Upper lobe of left lung (tissue), 6 donors: ENCODE results near the gene MUC5AC. TPM values are rescaled to one million over a fixed set of nuclear protein-coding genes. Genes with fewer than 3 reads are reported as not detected.
"Not testable (repeated sequence)": the region's sequence is repeated elsewhere in the genome, so short reads cannot be mapped to it uniquely, and the experiment has no call there.

Experiments
- ATAC-seq, 2 donors: fragments of 200-7000 bp; cut with Tn5 transposase; one replicate each; pipeline ENCODE4 v1.9.1; 2022; ENCODE audit warnings: mild to moderate bottlenecking in 2 of 2, moderate library complexity in 2 of 2; ENCODE audit not compliant: low FRiP score in 2 of 2
- DNase-seq, 2 donors: peaks; one replicate each; pipeline ENCODE4 v3.0.0-alpha.2; 2019 to 2020
- H3K27ac ChIP-seq, 4 donors: fragments of 200-600 bp; sonication (generic); one replicate each; pipeline ENCODE4 v1.5.1; 2016 to 2019
- H3K27me3 ChIP-seq, 4 donors: fragments of 200-600 bp; sonication (generic); one replicate each; pipeline ENCODE4 v1.5.1; 2017 to 2019
- H3K36me3 ChIP-seq, 4 donors: fragments of 200-600 bp; sonication (generic); one replicate each; pipeline ENCODE4 v1.5.1; 2016 to 2019
- H3K4me1 ChIP-seq, 4 donors: fragments of 200-600 bp; sonication (generic); one replicate each; pipeline ENCODE4 v1.5.1; 2018 to 2019
- H3K4me3 ChIP-seq, 4 donors: fragments of 200-600 bp; sonication (generic); one replicate each; pipeline ENCODE4 v1.5.1; 2017 to 2019; ENCODE audit warnings: mild to moderate bottlenecking in 2 of 4, moderate library complexity in 1 of 4
- H3K9me3 ChIP-seq, 4 donors: fragments of 200-600 bp; sonication (generic); one replicate each; pipeline ENCODE4 v1.5.1; 2018 to 2019
- CTCF ChIP-seq, 6 experiments: fragments of 450-650 bp in 4 of 6; fragments of 200-600 bp in 2 of 6; sonication (generic) in 2 of 6; IDR thresholded peaks; one replicate each; pipeline ENCODE4 v1.5.1; 2016 to 2019; ENCODE audit warnings: antibody characterized with exemption in 6 of 6
- EP300 ChIP-seq, 4 donors: sonication (generic); formaldehyde crosslinking; IDR thresholded peaks; one replicate each; pipeline ENCODE4 v1.5.1; 2017; ENCODE audit warnings: antibody characterized with exemption in 4 of 4, control low read depth in 2 of 4
- POLR2A ChIP-seq, 4 donors: fragments of 450-650 bp; IDR thresholded peaks; one replicate each; pipeline ENCODE4 v1.5.1; 2016 to 2017; ENCODE audit warnings: antibody characterized with exemption in 4 of 4, mild to moderate bottlenecking in 2 of 4
- POLR2AphosphoS5 ChIP-seq, 2 donors: sonication (generic); formaldehyde crosslinking; IDR thresholded peaks; one replicate each; pipeline ENCODE4 v1.5.1; 2017; ENCODE audit warnings: antibody characterized with exemption in 2 of 2
- WGBS, 2 donors: methylation state at CpG; one replicate each; pipeline ENCODE4 v1.1.5; 2017 to 2018; 5-methylcytosine and 5-hydroxymethylcytosine counted together
- total RNA-seq, 6 donors: library from RNA; depleted of rRNA in 4 of 6; stranded (reverse); fragments of >200 nt in 4 of 6; gene quantifications; one replicate each; pipeline versions ENCODE4 v1.1.0 to v1.2.1, GENCODE V29; 2016 to 2021
- donor health status: DM: no; HTN: no; CAD: no; lungs with moderate emphysema.
- donor health status: DM: no; HTN: yes; CAD: no; lungs with severe emphysema.

The MUC5AC gene
- total RNA-seq, 6 donors from 2014 or later, result under 0.01 to 7.3 (median 0.78) TPM; not detected in 1

DNA sequence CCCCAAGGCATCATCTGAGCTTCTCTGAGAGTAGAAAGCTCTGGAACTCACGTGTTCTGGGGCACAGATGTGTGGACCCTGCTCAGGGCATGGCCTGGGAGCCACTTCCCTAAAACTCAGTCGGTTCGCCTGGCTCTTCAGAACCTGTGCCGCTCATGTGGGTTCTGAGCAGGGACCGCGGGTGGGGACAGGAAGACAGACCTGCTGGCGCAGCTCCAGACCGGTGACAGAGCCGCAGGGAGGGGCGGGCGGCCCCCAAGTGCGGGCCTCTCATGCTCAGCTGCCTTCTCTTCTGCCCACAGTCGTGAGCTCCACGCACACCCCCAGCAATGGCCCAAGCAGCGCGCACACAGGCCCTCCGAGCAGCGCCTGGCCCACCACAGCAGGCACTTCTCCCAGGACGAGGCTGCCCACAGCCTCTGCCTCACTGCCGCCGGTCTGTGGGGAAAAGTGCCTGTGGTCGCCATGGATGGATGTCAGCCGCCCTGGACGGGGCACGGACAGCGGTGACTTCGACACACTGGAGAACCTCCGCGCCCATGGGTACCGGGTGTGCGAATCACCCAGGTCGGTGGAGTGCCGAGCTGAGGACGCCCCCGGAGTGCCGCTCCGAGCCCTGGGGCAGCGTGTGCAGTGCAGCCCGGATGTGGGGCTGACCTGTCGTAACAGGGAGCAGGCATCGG, 24.2 kb downstream of the MUC5AC start:
- WGBS, 2 donors, result 77 to 94% methylated on average over 27 to 41 of the region's 41 CpGs
- ATAC-seq (peak in 1 of 2 donors; percentile 21), DNase-seq (peak in 1 of 2 donors; percentile 80)
- H3K36me3 ChIP-seq, result no peaks in the 10 kb centered on the region
- H3K9me3 ChIP-seq, result no peaks in the 10 kb centered on the region
- no peaks in the 10 kb centered on the region for H3K4me1 ChIP-seq
- TF ChIP-seq CTCF (IDR thresholded peaks at IDR 0.05) (no peak), POLR2A (IDR thresholded peaks at IDR 0.05) (no peak), EP300 (IDR thresholded peaks at IDR 0.05) (no peak), POLR2AphosphoS5 (IDR thresholded peaks at IDR 0.05) (no peak)
- no peak overlapping the region for H3K27ac ChIP-seq
- H3K27me3 ChIP-seq, result no peaks in the 10 kb centered on the region
- no peak overlapping the region for H3K4me3 ChIP-seq

DNA sequence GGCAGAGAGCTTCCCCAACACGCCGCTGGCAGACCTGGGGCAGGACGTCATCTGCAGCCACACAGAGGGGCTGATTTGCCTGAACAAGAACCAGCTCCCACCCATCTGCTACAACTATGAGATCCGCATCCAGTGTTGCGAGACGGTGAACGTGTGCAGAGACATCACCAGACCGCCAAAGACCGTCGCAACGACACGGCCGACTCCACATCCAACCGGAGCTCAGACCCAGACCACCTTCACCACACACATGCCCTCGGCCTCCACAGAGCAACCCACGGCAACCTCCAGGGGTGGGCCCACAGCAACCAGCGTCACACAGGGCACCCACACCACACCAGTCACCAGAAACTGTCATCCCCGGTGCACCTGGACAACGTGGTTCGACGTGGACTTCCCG, 26.4 kb downstream of the MUC5AC start:
- not testable (repeated sequence) for H3K4me3 ChIP-seq, H3K27ac ChIP-seq, H3K4me1 ChIP-seq, H3K27me3 ChIP-seq, H3K9me3 ChIP-seq, H3K36me3 ChIP-seq
- peak in 1 of 2 donors; percentile 29 for DNase-seq
- 91 to 92% methylated on average over 14 to 19 of the region's 22 CpGs for WGBS, 2 donors
- peak in 1 of 2 donors; percentile 62 for ATAC-seq

DNA sequence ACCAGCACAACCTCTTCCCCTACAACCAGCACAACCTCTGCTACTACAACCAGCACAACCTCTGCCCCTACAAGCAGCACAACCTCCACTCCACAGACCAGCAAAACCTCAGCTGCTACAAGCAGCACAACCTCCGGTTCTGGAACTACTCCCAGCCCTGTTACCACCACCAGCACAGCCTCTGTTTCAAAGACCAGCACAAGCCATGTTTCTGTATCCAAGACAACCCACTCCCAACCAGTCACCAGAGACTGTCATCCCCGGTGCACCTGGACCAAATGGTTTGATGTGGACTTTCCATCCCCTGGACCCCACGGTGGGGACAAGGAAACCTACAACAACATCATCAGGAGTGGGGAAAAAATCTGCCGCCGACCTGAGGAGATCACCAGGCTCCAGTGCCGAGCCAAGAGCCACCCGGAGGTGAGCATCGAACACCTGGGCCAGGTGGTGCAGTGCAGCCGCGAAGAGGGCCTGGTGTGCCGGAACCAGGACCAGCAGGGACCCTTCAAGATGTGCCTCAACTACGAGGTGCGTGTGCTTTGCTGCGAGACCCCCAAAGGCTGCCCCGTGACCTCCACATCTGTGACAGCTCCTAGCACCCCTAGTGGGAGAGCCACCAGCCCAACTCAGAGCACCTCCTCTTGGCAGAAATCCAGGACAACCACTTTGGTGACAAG, 30.8 kb downstream of the MUC5AC start:
- not testable (repeated sequence) for H3K9me3 ChIP-seq, H3K36me3 ChIP-seq, H3K4me3 ChIP-seq, H3K27ac ChIP-seq, H3K4me1 ChIP-seq, H3K27me3 ChIP-seq, ATAC-seq
- WGBS, 2 donors, result 79 to 81% methylated on average over 9 to 15 of the region's 15 CpGs
- DNase-seq, result peak in 1 of 2 donors; percentile 38

- not testable (repeated sequence) for H3K27ac ChIP-seq, DNase-seq, H3K4me3 ChIP-seq, ATAC-seq, H3K4me1 ChIP-seq, H3K27me3 ChIP-seq, H3K9me3 ChIP-seq, H3K36me3 ChIP-seq
- 56 to 86% methylated on average over 7 to 12 of the region's 12 CpGs for WGBS, 2 donors
Measured at GRCh38 chr11:1189816-1190215, 32.1 kb downstream of the MUC5AC start.

- WGBS, 2 donors, result 81 to 84% methylated on average over 15 to 17 of the region's 22 CpGs
- not testable (repeated sequence) for H3K27me3 ChIP-seq, H3K36me3 ChIP-seq, ATAC-seq, H3K9me3 ChIP-seq, H3K4me3 ChIP-seq, H3K27ac ChIP-seq, H3K4me1 ChIP-seq
- peak; percentile 11 to 43 for DNase-seq
Measured at GRCh38 chr11:1191786-1192470, 34.2 kb downstream of the MUC5AC start.

DNA sequence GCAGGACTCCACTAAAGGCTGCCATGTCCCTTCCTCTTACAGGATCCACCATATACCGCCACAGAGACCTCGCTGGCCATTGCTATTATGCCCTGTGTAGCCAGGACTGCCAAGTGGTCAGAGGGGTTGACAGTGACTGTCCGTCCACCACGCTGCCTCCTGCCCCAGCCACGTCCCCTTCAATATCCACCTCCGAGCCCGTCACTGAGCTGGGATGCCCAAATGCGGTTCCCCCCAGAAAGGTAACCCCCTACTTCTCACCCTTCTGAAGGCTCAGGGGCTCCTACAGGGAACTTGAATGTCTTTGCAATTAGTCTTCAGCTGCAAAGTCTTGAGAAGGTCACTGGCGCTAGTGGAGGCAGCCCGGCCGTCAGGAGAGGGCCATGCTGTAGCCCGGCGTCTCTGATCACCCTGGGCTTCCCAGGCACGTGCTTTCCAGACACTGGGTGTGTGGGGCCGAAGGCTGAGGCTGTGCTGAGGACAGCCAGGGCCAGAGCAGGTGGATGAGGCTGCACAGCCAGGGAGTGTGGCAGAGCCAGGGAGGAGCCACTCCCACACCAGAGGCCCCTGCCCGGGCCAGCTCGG, 35.1 kb downstream of the MUC5AC start:
- TF ChIP-seq POLR2AphosphoS5 (IDR thresholded peaks at IDR 0.05) (no peak), CTCF (IDR thresholded peaks at IDR 0.05) (no peak), EP300 (IDR thresholded peaks at IDR 0.05) (no peak), POLR2A (IDR thresholded peaks at IDR 0.05) (no peak)
- ATAC-seq (peak in 1 of 2 donors; percentile 5), DNase-seq (peak in 1 of 2 donors; percentile 11)
- WGBS, 2 donors, result 87 to 91% methylated on average over 14 to 17 of the region's 17 CpGs
- Histone ChIP-seq H3K4me3 (no peak overlapping the region), H3K9me3 (no peaks in the 10 kb centered on the region), H3K27me3 (peaks cover 0 to 4% (median 0%) of the 10 kb centered on the region in 4 donors), H3K4me1 (no peaks in the 10 kb centered on the region), H3K36me3 (no peaks in the 10 kb centered on the region), H3K27ac (no peak overlapping the region)
